Ureter (tissue), 1 donor: ENCODE measurements around the gene KIF9. TPM values are rescaled to one million over a fixed set of nuclear protein-coding genes. Genes with fewer than 3 reads are reported as not detected.
"Not testable (repeated sequence)": the region's sequence is repeated elsewhere in the genome, so short reads cannot be mapped to it uniquely, and the experiment has no call there.

ENCODE experiments used
- DNase-seq: peaks from one replicate; pipeline ENCODE4 v3.0.0-alpha.2; 2020; ENCODE audit warnings: low spot score
- total RNA-seq: library from RNA; stranded (reverse); gene quantifications from one replicate; pipeline ENCODE4 v1.2.4, GENCODE V29; 2023
- donor health status: DM: yes; HTN: yes; CAD: no.

Gene KIF9
- total RNA-seq, 1 donor from 2014 or later = 12.7 TPM

DNA sequence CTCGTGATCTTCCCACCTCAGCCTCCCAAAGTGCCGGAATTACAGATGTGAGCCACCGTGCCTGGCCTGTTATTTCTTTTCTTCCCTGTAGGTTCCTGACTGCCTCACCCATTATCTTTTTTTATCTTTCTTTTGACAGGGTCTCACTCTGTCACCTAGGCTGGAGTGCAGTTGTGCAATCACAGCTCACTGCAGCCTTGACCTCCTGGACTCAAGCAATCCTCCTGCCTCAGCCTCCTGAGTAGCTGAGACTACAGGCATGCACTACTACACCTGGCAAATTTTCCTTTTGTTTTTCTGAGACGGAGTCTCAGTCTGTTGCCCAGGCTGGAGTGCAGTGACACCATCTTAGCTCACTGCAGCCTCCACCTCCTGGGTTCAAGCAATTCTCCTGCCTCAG lies 100.9 kb downstream of the KIF9 start:
- not testable (repeated sequence) for DNase-seq

DNA sequence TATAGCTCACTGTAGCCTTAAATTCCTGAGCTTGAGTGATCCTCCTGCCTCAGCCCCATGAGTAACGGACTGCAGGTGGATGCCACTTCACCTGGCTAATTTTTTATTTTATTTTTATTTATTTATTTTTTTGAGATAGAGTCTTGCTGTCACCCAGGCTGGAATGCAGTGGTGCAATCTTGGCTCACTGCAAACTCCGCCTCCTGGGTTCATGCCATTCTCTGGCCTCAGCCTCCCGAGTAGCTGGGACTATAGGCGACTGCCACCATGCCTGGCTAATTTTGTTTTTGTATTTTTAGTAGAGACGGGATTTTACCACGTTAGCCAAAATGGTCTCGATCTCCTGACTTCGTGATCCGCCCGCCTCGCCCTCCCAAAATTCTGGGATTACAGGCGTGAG lies 102.6 kb downstream of the KIF9 start:
- DNase-seq = not testable (repeated sequence)

Other genes starting within 250 kb of the KIF9 start
- gene SETD2, start 118.7 kb downstream of the KIF9 start, total RNA-seq = 68.9 TPM
- 27.2 TPM for gene KLHL18, start 145 bp upstream of the KIF9 start, total RNA-seq
- gene PTPN23, start 98.2 kb upstream of the KIF9 start, total RNA-seq = 55.1 TPM
- 139 TPM for gene SCAP, start 193.1 kb upstream of the KIF9 start, total RNA-seq
- 25.8 TPM for gene ELP6, start 230.9 kb upstream of the KIF9 start, total RNA-seq